Measurements from ENCODE around the gene DLGAP1. TPM values are rescaled to one million over a fixed set of nuclear protein-coding genes. Genes with fewer than 3 reads are reported as not detected.

The DLGAP1 gene
- total RNA-seq, 6 experiments from 2014 or later = 0.19 to 1.3 (median 0.62) TPM

- H3K27me3 Mint-ChIP-seq (ENCODE audit: insufficient read depth) = 0 out of 2 replicates have a peak, but pooled peaks cover 2% of the 10 kb centered on the region
These were observed 631.0 kb downstream of the DLGAP1 start for GRCh38 chr18:3824101-3824500.

DNA sequence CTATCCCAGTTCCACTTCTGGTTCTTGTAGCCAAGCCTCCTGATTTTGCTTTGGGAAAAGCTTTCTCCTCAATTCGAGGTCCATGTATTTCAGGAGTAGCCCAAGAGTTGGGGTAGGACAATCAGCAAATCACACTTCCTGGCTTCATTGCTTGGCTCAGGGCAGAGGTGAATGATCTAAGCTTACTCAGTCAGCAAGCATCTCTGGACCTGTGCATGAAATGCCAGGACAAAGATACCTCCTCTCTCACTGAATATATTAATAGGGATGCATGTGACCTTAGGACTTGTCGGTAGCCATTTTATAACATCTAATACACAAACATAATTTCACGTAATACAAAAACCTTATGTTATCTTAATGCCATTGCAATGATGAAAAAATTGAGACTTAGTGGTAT lies 632.0 kb downstream of the DLGAP1 start:
- TF ChIP-seq, protein P1, sequence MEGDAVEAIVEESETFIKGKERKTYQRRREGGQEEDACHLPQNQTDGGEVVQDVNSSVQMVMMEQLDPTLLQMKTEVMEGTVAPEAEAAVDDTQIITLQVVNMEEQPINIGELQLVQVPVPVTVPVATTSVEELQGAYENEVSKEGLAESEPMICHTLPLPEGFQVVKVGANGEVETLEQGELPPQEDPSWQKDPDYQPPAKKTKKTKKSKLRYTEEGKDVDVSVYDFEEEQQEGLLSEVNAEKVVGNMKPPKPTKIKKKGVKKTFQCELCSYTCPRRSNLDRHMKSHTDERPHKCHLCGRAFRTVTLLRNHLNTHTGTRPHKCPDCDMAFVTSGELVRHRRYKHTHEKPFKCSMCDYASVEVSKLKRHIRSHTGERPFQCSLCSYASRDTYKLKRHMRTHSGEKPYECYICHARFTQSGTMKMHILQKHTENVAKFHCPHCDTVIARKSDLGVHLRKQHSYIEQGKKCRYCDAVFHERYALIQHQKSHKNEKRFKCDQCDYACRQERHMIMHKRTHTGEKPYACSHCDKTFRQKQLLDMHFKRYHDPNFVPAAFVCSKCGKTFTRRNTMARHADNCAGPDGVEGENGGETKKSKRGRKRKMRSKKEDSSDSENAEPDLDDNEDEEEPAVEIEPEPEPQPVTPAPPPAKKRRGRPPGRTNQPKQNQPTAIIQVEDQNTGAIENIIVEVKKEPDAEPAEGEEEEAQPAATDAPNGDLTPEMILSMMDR (IDR thresholded peaks at IDR 0.05) = no peak
- Mint-ChIP-seq H3K4me3 (no peak overlapping the region), H3K36me3 (ENCODE audit: low read depth) (no peaks in the 10 kb centered on the region), H3K4me1 (ENCODE audit: low read depth) (peaks cover 8% of the 10 kb centered on the region), H3K9me3 (no peaks in the 10 kb centered on the region), H3K27me3 (ENCODE audit: insufficient read depth) (peaks cover 2% of the 10 kb centered on the region; the same call in 1 of the 2 replicates), H3K27ac (no peak overlapping the region)
- DNase-seq = no peak

More at GRCh38 chr18:3824101-3824500, 631.0 kb downstream of the DLGAP1 start:
- no peak overlapping the region for H3K27ac Mint-ChIP-seq
- DNase-seq = no peak
- H3K9me3 Mint-ChIP-seq = no peaks in the 10 kb centered on the region
- H3K4me3 Mint-ChIP-seq = no peak overlapping the region
- peaks cover 7% of the 10 kb centered on the region; the same call in 1 of the 2 replicates for H3K4me1 Mint-ChIP-seq (ENCODE audit: low read depth)
- TF ChIP-seq, protein P1 (IDR thresholded peaks at IDR 0.05) = no peak
- no peaks in the 10 kb centered on the region for H3K36me3 Mint-ChIP-seq (ENCODE audit: low read depth)

DNA sequence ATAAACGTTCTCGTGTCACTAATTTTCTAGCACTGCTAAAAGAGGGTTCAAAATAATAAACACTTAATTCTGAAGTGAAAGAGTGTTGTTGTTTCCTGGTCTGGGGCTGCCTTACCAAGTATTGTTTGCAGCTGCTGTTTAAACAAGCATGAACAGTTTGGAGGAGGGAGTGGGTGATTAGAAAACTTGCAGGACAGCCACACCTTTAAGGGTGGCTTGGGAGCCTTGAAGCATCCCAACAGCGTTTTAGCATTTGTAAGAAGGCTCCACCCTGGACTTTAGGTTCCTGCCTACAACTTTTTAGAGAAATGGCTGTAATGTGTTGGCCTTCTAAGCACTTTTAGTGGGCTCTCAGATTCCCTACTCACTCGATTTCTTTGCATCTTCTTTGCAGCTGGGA lies 633.6 kb downstream of the DLGAP1 start:
- TF ChIP-seq, protein P1 (IDR thresholded peaks at IDR 0.05) = no peak
- DNase-seq = no peak
- Mint-ChIP-seq H3K4me3 (no peak overlapping the region), H3K36me3 (ENCODE audit: low read depth) (no peaks in the 10 kb centered on the region), H3K27me3 (ENCODE audit: insufficient read depth) (no peaks in the 10 kb centered on the region; the same call in 1 of the 2 replicates), H3K4me1 (ENCODE audit: low read depth) (peaks cover 24% of the 10 kb centered on the region), H3K27ac (no peak overlapping the region), H3K9me3 (no peaks in the 10 kb centered on the region)

- Mint-ChIP-seq H3K4me1 (ENCODE audit: low read depth) (peaks cover 39% of the 10 kb centered on the region), H3K9me3 (no peaks in the 10 kb centered on the region), H3K27me3 (ENCODE audit: insufficient read depth) (no peaks in the 10 kb centered on the region; the same call in 1 of the 2 replicates), H3K4me3 (no peak overlapping the region), H3K36me3 (ENCODE audit: low read depth) (no peaks in the 10 kb centered on the region), H3K27ac (no peak overlapping the region)
- TF ChIP-seq, protein P1 (IDR thresholded peaks at IDR 0.05) = no peak
- DNase-seq = no peak
These were observed 635.1 kb downstream of the DLGAP1 start for GRCh38 chr18:3819961-3820360.

- peak; percentile 95 for DNase-seq
- Mint-ChIP-seq H3K4me1 (ENCODE audit: low read depth) (peaks cover 37% of the 10 kb centered on the region), H3K4me3 (peak overlapping the region; percentile 45; the same call in 1 of the 2 replicates), H3K36me3 (ENCODE audit: low read depth) (no peaks in the 10 kb centered on the region), H3K27me3 (ENCODE audit: insufficient read depth) (no peaks in the 10 kb centered on the region; the same call in 1 of the 2 replicates), H3K9me3 (no peaks in the 10 kb centered on the region), H3K27ac (peak overlapping the region; percentile 85)
- TF ChIP-seq, protein P1 (IDR thresholded peaks at IDR 0.05) = no peak
These were observed 638.3 kb downstream of the DLGAP1 start for GRCh38 chr18:3816610-3817363.

Measured in HFFc6 (cell line).